K562 (cell line): Measurements from ENCODE around the gene GAL3ST3. TPM values are rescaled to one million over a fixed set of nuclear protein-coding genes. Genes with fewer than 3 reads are reported as not detected.

ENCODE experiments used
- BRCA1 ChIP-seq, 2 experiments: fragments of 450-650 bp in 1 of 2; sonication (generic) in 1 of 2; formaldehyde crosslinking in 1 of 2; IDR thresholded peaks; 2 replicates each; pipeline versions ENCODE4 v1.5.0 to v1.6.1; 2017 to 2020; ENCODE audit warnings: mild to moderate bottlenecking in 1 of 2, missing genetic modification reagents in 1 of 2
- CBFA2T3 ChIP-seq: fragments of 450-650 bp; IDR thresholded peaks from 2 replicates; pipeline ENCODE4 v1.6.1; 2017
- CC2D1A ChIP-seq: fragments of 450-650 bp; IDR thresholded peaks from 2 replicates; pipeline ENCODE4 v1.6.1; 2017; ENCODE audit warnings: mild to moderate bottlenecking
- DPF2 ChIP-seq: fragments of 450-650 bp; IDR thresholded peaks from 2 replicates; pipeline ENCODE4 v1.6.1; 2016
- GATA2 ChIP-seq: sonication (generic); formaldehyde crosslinking; IDR thresholded peaks from 2 replicates; pipeline ENCODE4 v1.4.0; 2020; ENCODE audit warnings: mild to moderate bottlenecking, missing genetic modification reagents
- KAT7 ChIP-seq: sonication (generic); formaldehyde crosslinking; IDR thresholded peaks from 2 replicates; pipeline ENCODE4 v1.8.0; 2022; ENCODE audit warnings: missing genetic modification reagents, mild to moderate bottlenecking, borderline replicate concordance
- MXI1 ChIP-seq: IDR thresholded peaks from 2 replicates; pipeline ENCODE4 v1.6.1; 2011; ENCODE audit warnings: low read depth, mild to moderate bottlenecking, improper control_type of control experiment, low read length
- NCOA6 ChIP-seq: fragments of 450-650 bp; IDR thresholded peaks from 2 replicates; pipeline ENCODE4 v1.6.1; 2017; ENCODE audit warnings: mild to moderate bottlenecking
- NFE2 ChIP-seq: IDR thresholded peaks from 2 replicates; pipeline ENCODE4 v1.6.1; 2014; ENCODE audit warnings: antibody characterized with exemption, low read depth
- OTX1 ChIP-seq: fragments of 450-650 bp; formaldehyde crosslinking; IDR thresholded peaks from 2 replicates; pipeline ENCODE4 v1.4.0; 2022; ENCODE audit warnings: mild to moderate bottlenecking
- PHF20 ChIP-seq: fragments of 450-650 bp; IDR thresholded peaks from 2 replicates; pipeline ENCODE4 v1.6.1; 2018; ENCODE audit not compliant: partially characterized antibody
- PHF8 ChIP-seq: fragments of 200-600 bp; sonication (generic); IDR thresholded peaks from 2 replicates; pipeline ENCODE4 v1.6.1; 2012; ENCODE audit warnings: mixed run types, mild to moderate bottlenecking, inconsistent platforms, low read length, moderate library complexity, borderline replicate concordance
- RREB1 ChIP-seq: fragments of 250-450 bp; sonication (Bioruptor Pico); IDR thresholded peaks from 2 replicates; pipeline ENCODE4 v1.4.0; 2020
- SMAD1 ChIP-seq: fragments of 150-350 bp; IDR thresholded peaks from 2 replicates; pipeline ENCODE4 v1.6.1; 2014; ENCODE audit warnings: low read length, low read depth; ENCODE audit not compliant: partially characterized antibody
- SNAPC5 ChIP-seq: fragments of 250-450 bp; sonication (Bioruptor Pico); IDR thresholded peaks from 2 replicates; pipeline ENCODE4 v1.8.0; 2021; ENCODE audit warnings: moderate library complexity, mild to moderate bottlenecking, inconsistent platforms
- ZNF696 ChIP-seq: fragments of 250-450 bp; sonication (Bioruptor Pico); conservative IDR thresholded peaks from 2 replicates; pipeline ENCODE4 v1.4.0; 2020; ENCODE audit warnings: mild to moderate bottlenecking, moderate library complexity
- ZZZ3 ChIP-seq: fragments of 450-650 bp; IDR thresholded peaks from 2 replicates; pipeline ENCODE4 v1.6.1; 2016; ENCODE audit warnings: antibody characterized with exemption, mild to moderate bottlenecking, moderate library complexity
- polyA plus RNA-seq, 8 experiments: library from polyadenylated mRNA; depleted of rRNA in 4 of 8; stranded (reverse) in 5 of 8; unstranded in 3 of 8; fragments of >200 nt; fragmentation: Nextera tagmentation in 2 of 8; fragmentation: Illumina TruSeq in 1 of 8; extraction: Ambion mirVana in 2 of 8; extraction: Trizol in 1 of 8; gene quantifications; 2 replicates each; pipeline versions ENCODE4 v1.2.1 to v1.2.3, GENCODE V29; 2011 to 2014; ENCODE audit warnings: inconsistent platforms in 1 of 8, missing spikeins in 1 of 8
- total RNA-seq, 7 experiments: library from RNA; depleted of rRNA in 6 of 7; stranded (reverse); fragments of >200 nt in 6 of 7; fragmentation: Illumina TruSeq in 2 of 7; extraction: Trizol in 2 of 7; gene quantifications; 2 replicates each; pipeline versions ENCODE4 v1.2.1 to v1.2.3, GENCODE V29; 2011 to 2021; ENCODE audit warnings: low replicate concordance in 1 of 7
- TF ChIP-seq, protein P1 (sequence below): fragments of 450-650 bp; IDR thresholded peaks from 2 replicates; pipeline ENCODE4 v1.6.1; 2017; ENCODE audit warnings: antibody characterized with exemption, mild to moderate bottlenecking
- TF ChIP-seq, protein P2 (sequence below): sonication (generic); formaldehyde crosslinking; IDR thresholded peaks from 2 replicates; pipeline ENCODE4 v1.8.0; 2022; ENCODE audit warnings: mild to moderate bottlenecking, missing genetic modification reagents

The GAL3ST3 gene
- total and polyA plus RNA-seq, 9 of the 15 experiments (the other 6 are each of a cell fraction or from before 2014, with no cell fraction given) = not detected

- TF ChIP-seq SNAPC5 (CRISPR knock-in tag) (no peak), KAT7 (no peak), BRCA1 (IDR thresholded peaks at IDR 0.05) (no peak), BRCA1 (CRISPR knock-in tag; IDR thresholded peaks at IDR 0.05) (no peak), NCOA6 (no peak), RREB1 (no peak), PHF20 (no peak), PHF8 (no peak), ZZZ3 (no peak), MXI1 (no peak), ZNF696 (CRISPR knock-in tag) (no peak), OTX1 (CRISPR knock-in tag) (no peak), CC2D1A (no peak), NFE2 (no peak), CBFA2T3 (no peak), DPF2 (no peak), GATA2 (CRISPR knock-in tag) (peak; percentile 69), SMAD1 (no peak)
- TF ChIP-seq, protein P1, sequence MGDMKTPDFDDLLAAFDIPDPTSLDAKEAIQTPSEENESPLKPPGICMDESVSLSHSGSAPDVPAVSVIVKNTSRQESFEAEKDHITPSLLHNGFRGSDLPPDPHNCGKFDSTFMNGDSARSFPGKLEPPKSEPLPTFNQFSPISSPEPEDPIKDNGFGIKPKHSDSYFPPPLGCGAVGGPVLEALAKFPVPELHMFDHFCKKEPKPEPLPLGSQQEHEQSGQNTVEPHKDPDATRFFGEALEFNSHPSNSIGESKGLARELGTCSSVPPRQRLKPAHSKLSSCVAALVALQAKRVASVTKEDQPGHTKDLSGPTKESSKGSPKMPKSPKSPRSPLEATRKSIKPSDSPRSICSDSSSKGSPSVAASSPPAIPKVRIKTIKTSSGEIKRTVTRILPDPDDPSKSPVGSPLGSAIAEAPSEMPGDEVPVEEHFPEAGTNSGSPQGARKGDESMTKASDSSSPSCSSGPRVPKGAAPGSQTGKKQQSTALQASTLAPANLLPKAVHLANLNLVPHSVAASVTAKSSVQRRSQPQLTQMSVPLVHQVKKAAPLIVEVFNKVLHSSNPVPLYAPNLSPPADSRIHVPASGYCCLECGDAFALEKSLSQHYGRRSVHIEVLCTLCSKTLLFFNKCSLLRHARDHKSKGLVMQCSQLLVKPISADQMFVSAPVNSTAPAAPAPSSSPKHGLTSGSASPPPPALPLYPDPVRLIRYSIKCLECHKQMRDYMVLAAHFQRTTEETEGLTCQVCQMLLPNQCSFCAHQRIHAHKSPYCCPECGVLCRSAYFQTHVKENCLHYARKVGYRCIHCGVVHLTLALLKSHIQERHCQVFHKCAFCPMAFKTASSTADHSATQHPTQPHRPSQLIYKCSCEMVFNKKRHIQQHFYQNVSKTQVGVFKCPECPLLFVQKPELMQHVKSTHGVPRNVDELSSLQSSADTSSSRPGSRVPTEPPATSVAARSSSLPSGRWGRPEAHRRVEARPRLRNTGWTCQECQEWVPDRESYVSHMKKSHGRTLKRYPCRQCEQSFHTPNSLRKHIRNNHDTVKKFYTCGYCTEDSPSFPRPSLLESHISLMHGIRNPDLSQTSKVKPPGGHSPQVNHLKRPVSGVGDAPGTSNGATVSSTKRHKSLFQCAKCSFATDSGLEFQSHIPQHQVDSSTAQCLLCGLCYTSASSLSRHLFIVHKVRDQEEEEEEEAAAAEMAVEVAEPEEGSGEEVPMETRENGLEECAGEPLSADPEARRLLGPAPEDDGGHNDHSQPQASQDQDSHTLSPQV = no peak
- TF ChIP-seq, protein P2, sequence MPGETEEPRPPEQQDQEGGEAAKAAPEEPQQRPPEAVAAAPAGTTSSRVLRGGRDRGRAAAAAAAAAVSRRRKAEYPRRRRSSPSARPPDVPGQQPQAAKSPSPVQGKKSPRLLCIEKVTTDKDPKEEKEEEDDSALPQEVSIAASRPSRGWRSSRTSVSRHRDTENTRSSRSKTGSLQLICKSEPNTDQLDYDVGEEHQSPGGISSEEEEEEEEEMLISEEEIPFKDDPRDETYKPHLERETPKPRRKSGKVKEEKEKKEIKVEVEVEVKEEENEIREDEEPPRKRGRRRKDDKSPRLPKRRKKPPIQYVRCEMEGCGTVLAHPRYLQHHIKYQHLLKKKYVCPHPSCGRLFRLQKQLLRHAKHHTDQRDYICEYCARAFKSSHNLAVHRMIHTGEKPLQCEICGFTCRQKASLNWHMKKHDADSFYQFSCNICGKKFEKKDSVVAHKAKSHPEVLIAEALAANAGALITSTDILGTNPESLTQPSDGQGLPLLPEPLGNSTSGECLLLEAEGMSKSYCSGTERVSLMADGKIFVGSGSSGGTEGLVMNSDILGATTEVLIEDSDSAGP (CRISPR knock-in tag) = no peak
These were observed 35.2 kb downstream of the GAL3ST3 start (continued) for GRCh38 chr11:66013762-66014100.
